Activated CD4-positive, alpha-beta memory T cell treated with anti-CD3 and anti-CD28 coated beads for 36 hours (primary cell): Measurements from ENCODE around the gene PSG6. TPM values are rescaled to one million over a fixed set of nuclear protein-coding genes. Genes with fewer than 3 reads are reported as not detected.
"Not testable (repeated sequence)": the region's sequence is repeated elsewhere in the genome, so short reads cannot be mapped to it uniquely, and the experiment has no call there.

Experiments
- CTCF ChIA-PET: fragments of 350-600 bp; sonication (Branson Sonifier 250); formaldehyde crosslinking; loops from one replicate; lab custom pipeline; 2021; ENCODE audit warnings: antibody characterized with exemption, inconsistent platforms; lab: Charles Lee
- POLR2A ChIA-PET: fragments of 350-600 bp; sonication (Branson Sonifier 250); formaldehyde crosslinking; loops from one replicate; lab custom pipeline; 2021; ENCODE audit warnings: antibody characterized with exemption; lab: Charles Lee
- DNase-seq: peaks from one replicate; pipeline ENCODE4 v3.0.0-alpha.2; 2020
- H3K27ac Mint-ChIP-seq: one replicate; pipeline ENCODE4 v1.8.0; 2021; ENCODE audit warnings: mixed read lengths
- H3K27me3 Mint-ChIP-seq: one replicate; pipeline ENCODE4 v1.8.0; 2021; ENCODE audit warnings: mixed read lengths
- H3K36me3 Mint-ChIP-seq: one replicate; pipeline ENCODE4 v1.8.0; 2021; ENCODE audit warnings: mixed read lengths
- H3K4me1 Mint-ChIP-seq: one replicate; pipeline ENCODE4 v1.8.0; 2021; ENCODE audit warnings: low read depth, mixed read lengths
- H3K4me3 Mint-ChIP-seq: one replicate; pipeline ENCODE4 v1.8.0; 2021; ENCODE audit warnings: mild to moderate bottlenecking, mixed read lengths
- H3K9me3 Mint-ChIP-seq: one replicate; pipeline ENCODE4 v1.8.0; 2021; ENCODE audit warnings: mixed read lengths
- intact Hi-C: fragments of 100-400 bp; cut with micrococcal nuclease; formaldehyde crosslinking; loops from one replicate; pipeline ENCODE4 v1.15.1; 2023
- total RNA-seq, 2 experiments: library from RNA; stranded (reverse); gene quantifications; one replicate each; pipeline ENCODE4 v1.2.3, GENCODE V29; 2021

PSG6 gene
- total RNA-seq, result not detected

- intact Hi-C loops, CTCF ChIA-PET, H3K4me1 Mint-ChIP-seq, H3K27ac Mint-ChIP-seq, H3K36me3 Mint-ChIP-seq, H3K4me3 Mint-ChIP-seq, POLR2A ChIA-PET, H3K9me3 Mint-ChIP-seq, DNase-seq, H3K27me3 Mint-ChIP-seq: not testable (repeated sequence)
Observed at GRCh38 chr19:42917634-42918033, at the start of gene PSG6. PSG6 (minus strand) TSS chr19:42917894; CDS start chr19:42917792, 102 bp downstream.

GRCh38 chr19:42965176-42965575 lies 47.5 kb upstream of the PSG6 start:
- Mint-ChIP-seq H3K27me3 (peaks cover 9% of the 10 kb centered on the region), H3K4me1 (no peaks in the 10 kb centered on the region), H3K27ac (no peak overlapping the region), H3K9me3 (no peaks in the 10 kb centered on the region), H3K36me3 (no peaks in the 10 kb centered on the region), H3K4me3 (no peak overlapping the region)
- CTCF ChIA-PET, result no interaction called here
- intact Hi-C loops, result no loop called here
- POLR2A ChIA-PET, result no interaction called here
- DNase-seq, result no peak

- Mint-ChIP-seq H3K36me3 (no peaks in the 10 kb centered on the region), H3K4me1 (no peaks in the 10 kb centered on the region), H3K27ac (no peak overlapping the region), H3K27me3 (peaks cover 6% of the 10 kb centered on the region), H3K9me3 (no peaks in the 10 kb centered on the region), H3K4me3 (no peak overlapping the region)
- ChIA-PET POLR2A (no interaction called here), CTCF (no interaction called here)
- intact Hi-C loops, result no loop called here
- no peak for DNase-seq
Observed at GRCh38 chr19:42961119-42961518, 43.4 kb upstream of the PSG6 start.

GRCh38 chr19:42952126-42952525 lies 34.4 kb upstream of the PSG6 start:
- POLR2A ChIA-PET, intact Hi-C loops, H3K4me1 Mint-ChIP-seq, CTCF ChIA-PET, H3K4me3 Mint-ChIP-seq, H3K9me3 Mint-ChIP-seq, DNase-seq, H3K27me3 Mint-ChIP-seq, H3K36me3 Mint-ChIP-seq, H3K27ac Mint-ChIP-seq: not testable (repeated sequence)

- POLR2A ChIA-PET, H3K4me3 Mint-ChIP-seq, intact Hi-C loops: not testable (repeated sequence)
Observed at GRCh38 chr19:42951476-42951875, 33.8 kb upstream of the PSG6 start.

GRCh38 chr19:42942187-42942789 lies 24.6 kb upstream of the PSG6 start:
- CTCF ChIA-PET, result no interaction called here

More at GRCh38 chr19:42951476-42951875, 33.8 kb upstream of the PSG6 start:
- H3K36me3 Mint-ChIP-seq, H3K27ac Mint-ChIP-seq, DNase-seq, H3K9me3 Mint-ChIP-seq, CTCF ChIA-PET, H3K27me3 Mint-ChIP-seq, H3K4me1 Mint-ChIP-seq: not testable (repeated sequence)

GRCh38 chr19:42937107-42937506 lies 19.4 kb upstream of the PSG6 start, which contains the start of gene PSG7:
PSG7 (minus strand) TSS chr19:42937207; CDS start chr19:42937076, 131 bp downstream.
- intact Hi-C loops, H3K36me3 Mint-ChIP-seq, DNase-seq, H3K27ac Mint-ChIP-seq, POLR2A ChIA-PET, H3K9me3 Mint-ChIP-seq, CTCF ChIA-PET, H3K4me3 Mint-ChIP-seq, H3K4me1 Mint-ChIP-seq: not testable (repeated sequence)
- peaks cover 12% of the 10 kb centered on the region for H3K27me3 Mint-ChIP-seq

More at GRCh38 chr19:42942187-42942789, 24.6 kb upstream of the PSG6 start:
- intact Hi-C loops, result no loop called here
- H3K27me3 Mint-ChIP-seq, result peaks cover 18% of the 10 kb centered on the region
- POLR2A ChIA-PET, result no interaction called here
- H3K27ac Mint-ChIP-seq, result no peak overlapping the region
- H3K4me3 Mint-ChIP-seq, result no peak overlapping the region
- no peak for DNase-seq
- H3K36me3 Mint-ChIP-seq, result no peaks in the 10 kb centered on the region
- no peaks in the 10 kb centered on the region for H3K4me1 Mint-ChIP-seq
- no peaks in the 10 kb centered on the region for H3K9me3 Mint-ChIP-seq

GRCh38 chr19:42934726-42935125 lies 17.0 kb upstream of the PSG6 start:
- POLR2A ChIA-PET, H3K27me3 Mint-ChIP-seq, H3K36me3 Mint-ChIP-seq, H3K4me1 Mint-ChIP-seq, H3K27ac Mint-ChIP-seq, DNase-seq, CTCF ChIA-PET, H3K4me3 Mint-ChIP-seq, intact Hi-C loops, H3K9me3 Mint-ChIP-seq: not testable (repeated sequence)

- H3K4me3 Mint-ChIP-seq, H3K27me3 Mint-ChIP-seq, DNase-seq, H3K4me1 Mint-ChIP-seq, intact Hi-C loops, H3K36me3 Mint-ChIP-seq, CTCF ChIA-PET, H3K27ac Mint-ChIP-seq, H3K9me3 Mint-ChIP-seq, POLR2A ChIA-PET: not testable (repeated sequence)
Observed at GRCh38 chr19:42934183-42934582, 16.5 kb upstream of the PSG6 start.

- POLR2A ChIA-PET, H3K27ac Mint-ChIP-seq, CTCF ChIA-PET, H3K4me3 Mint-ChIP-seq, H3K4me1 Mint-ChIP-seq, H3K9me3 Mint-ChIP-seq, intact Hi-C loops, H3K27me3 Mint-ChIP-seq, H3K36me3 Mint-ChIP-seq, DNase-seq: not testable (repeated sequence)
Observed at GRCh38 chr19:42933412-42933811, 15.7 kb upstream of the PSG6 start.

- H3K9me3 Mint-ChIP-seq, POLR2A ChIA-PET, H3K27me3 Mint-ChIP-seq, H3K4me1 Mint-ChIP-seq, H3K36me3 Mint-ChIP-seq, H3K4me3 Mint-ChIP-seq, DNase-seq, H3K27ac Mint-ChIP-seq, intact Hi-C loops: not testable (repeated sequence)
- CTCF ChIA-PET, result interaction anchor here (0.6 kb wide), 1 partner anchor 118 kb away, joined by 3 read pairs; no protein-coding TSS in a partner anchor
Observed at GRCh38 chr19:42932485-42933101, 14.9 kb upstream of the PSG6 start.

- intact Hi-C loops, result not testable (repeated sequence)
Observed at GRCh38 chr19:42930214-42930613, 12.5 kb upstream of the PSG6 start.

GRCh38 chr19:42928896-42929295 lies 11.2 kb upstream of the PSG6 start:
- intact Hi-C loops, result no loop called here
- no peak overlapping the region for H3K4me3 Mint-ChIP-seq
- H3K27me3 Mint-ChIP-seq, result peaks cover 9% of the 10 kb centered on the region
- no peaks in the 10 kb centered on the region for H3K4me1 Mint-ChIP-seq
- H3K36me3 Mint-ChIP-seq, result no peaks in the 10 kb centered on the region
- ChIA-PET CTCF (no interaction called here), POLR2A (no interaction called here)
- no peak overlapping the region for H3K27ac Mint-ChIP-seq
- DNase-seq, result no peak
- no peaks in the 10 kb centered on the region for H3K9me3 Mint-ChIP-seq

More at GRCh38 chr19:42930214-42930613, 12.5 kb upstream of the PSG6 start:
- CTCF ChIA-PET, H3K36me3 Mint-ChIP-seq, POLR2A ChIA-PET, H3K4me3 Mint-ChIP-seq, H3K27me3 Mint-ChIP-seq, H3K4me1 Mint-ChIP-seq, H3K27ac Mint-ChIP-seq, H3K9me3 Mint-ChIP-seq: not testable (repeated sequence)
- peak; percentile 16 for DNase-seq
